HG03439 (cell line): Measurements from ENCODE around the gene P4HB.
A peak's percentile ranks its signal among the peaks of the same experiment; 100 is the strongest.

ENCODE experiments used
- ATAC-seq: cut with Tn5 transposase; IDR thresholded peaks from one replicate; pipeline ENCODE4 v1.9.1; 2021; ENCODE audit warnings: mild to moderate bottlenecking, moderate library complexity; ENCODE audit not compliant: unreplicated experiment

Gene P4HB

DNA sequence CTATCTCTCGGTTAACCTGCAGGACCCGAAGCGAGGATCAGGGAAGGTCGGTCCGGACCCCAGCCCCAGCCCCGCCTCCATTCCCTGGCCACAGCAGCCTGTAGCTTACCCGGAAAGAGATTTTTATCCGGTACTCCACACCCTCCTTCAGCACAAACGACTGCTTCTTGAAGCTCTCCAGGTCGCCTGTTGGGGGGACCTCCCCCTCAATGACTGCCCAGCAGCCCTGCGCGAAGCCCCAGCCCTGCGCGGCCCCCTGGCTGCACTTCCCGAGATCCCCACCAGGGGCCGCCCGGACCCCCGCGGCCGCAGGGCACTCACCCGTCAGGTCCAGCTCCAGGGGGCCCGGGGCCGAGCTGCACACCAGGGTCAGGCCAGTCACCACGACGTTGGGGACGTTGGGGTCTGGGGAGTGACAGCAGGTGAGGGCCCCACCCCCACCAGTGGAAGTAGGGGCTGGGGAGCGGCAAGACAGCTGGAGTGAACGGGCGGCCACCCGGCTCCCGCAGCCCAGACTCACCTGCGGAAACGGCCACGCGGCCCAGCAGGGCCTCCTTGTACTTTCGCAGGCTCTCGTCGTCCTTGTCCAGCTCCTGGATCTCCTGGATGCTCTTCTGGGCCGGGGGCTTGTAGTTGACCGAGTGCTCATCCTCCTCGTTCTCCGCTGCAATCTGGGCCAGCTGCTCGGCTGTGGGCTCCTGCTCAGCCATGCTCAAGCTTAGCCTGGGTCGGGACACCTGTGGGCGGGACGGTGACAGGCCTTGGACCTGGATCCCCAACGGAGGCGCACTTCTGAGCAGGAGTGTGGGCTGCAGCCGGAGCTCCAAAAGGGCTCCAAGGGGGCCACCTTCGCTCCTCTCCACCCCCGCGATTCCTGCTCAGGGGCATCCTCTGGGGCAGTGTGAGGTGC is 9.1 kb upstream of the P4HB start:
- ATAC-seq, result no peak

DNA sequence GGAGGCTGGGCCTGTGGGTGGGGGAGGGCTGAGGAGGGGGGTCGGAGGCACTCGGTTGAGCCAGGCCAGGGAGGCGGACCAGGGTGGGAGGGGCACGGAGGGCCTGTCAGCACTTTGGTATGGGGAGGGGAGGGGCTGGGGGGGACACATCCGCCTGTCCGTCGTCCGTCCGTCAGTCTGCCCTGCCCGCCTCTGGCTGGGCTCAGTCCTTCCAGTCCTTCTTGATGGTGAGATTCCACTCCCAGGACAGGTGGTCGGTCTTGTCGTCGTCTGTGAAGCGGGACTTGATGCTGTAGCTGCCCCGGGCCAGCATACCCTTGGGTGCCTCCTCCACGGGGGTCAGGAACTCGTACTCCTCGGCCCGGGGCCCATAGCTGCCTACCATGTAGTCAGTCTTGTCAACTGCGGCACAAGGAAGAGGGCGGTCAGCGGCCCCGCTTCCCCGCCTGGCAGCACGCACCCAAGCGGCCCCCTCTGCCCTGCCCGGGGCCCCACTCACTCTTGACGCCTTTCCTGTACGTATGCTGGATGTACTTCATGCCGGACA is 8.4 kb upstream of the P4HB start:
- ATAC-seq, result no peak

DNA sequence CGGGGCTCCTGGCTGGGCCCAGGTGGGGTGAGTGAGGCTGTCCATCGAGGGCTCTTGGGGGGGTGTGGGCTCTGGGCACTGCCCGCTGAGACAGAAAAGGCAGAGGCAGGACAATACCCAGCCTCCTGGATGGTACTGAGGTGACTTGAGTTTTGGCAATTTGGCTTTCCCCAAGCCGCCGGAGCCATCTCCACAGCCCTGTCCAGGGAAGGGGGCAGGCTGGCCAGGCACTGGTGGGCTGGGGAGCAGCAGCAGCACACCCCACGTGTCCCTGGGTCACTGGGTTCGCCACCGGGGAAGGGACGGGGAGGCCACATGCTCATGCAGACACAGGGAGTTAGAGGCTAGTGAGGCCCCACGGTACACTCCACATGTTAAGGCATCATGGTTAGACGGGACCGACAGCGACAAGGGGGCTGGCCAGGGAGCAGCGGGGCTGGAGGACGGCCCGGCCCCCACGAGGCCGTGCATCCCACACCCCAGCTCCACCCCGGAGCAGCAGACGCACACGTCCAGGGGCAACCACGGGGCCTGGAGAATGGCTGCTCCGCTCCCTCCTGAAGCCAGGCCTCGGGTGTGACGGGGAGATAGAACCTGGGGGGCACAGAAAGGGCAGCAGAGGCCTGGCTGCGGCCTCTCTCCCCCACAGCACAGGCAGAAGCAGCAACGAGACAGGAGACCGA is 7.8 kb upstream of the P4HB start:
- no peak for ATAC-seq

DNA sequence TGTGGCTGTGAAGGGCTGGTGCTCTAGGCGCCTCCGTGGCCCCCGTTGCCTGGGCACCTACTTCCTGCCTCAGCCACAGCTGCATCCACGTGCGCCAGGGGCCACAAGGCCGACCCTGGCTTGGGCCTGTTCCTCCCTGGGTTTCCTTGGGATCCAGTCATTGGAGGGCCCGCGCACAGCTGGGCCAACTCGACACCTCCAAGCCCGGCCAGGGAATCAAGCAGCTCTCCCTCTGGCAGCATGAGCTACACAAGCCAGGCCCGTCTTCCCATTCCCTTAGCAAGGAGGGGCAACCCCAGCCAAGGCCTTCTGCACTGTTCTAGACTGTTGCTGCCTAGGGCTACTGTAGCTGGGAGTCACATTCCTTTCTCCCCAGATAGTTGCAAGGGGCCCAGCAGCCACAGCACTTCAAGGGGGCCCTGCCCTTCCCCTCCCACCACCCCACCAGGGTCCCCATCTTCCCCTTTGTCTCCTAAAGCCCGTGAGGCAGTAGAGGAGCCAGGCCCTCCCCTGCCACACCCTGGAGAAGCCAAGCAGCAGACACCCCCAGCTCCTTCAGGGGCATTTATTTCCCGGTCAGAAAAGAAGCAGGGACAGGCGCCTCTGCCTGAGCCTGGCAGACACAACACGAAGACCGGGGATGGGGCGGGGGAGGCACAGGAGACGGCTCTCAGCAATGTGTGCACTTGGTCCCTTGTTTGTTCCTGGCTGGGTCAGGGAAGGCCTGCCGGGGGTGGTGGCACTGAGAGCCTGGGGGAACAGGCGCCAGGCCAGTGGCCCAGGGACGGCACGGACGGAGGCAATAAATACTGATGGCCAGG is 7.0 kb upstream of the P4HB start:
- ATAC-seq, result no peak

DNA sequence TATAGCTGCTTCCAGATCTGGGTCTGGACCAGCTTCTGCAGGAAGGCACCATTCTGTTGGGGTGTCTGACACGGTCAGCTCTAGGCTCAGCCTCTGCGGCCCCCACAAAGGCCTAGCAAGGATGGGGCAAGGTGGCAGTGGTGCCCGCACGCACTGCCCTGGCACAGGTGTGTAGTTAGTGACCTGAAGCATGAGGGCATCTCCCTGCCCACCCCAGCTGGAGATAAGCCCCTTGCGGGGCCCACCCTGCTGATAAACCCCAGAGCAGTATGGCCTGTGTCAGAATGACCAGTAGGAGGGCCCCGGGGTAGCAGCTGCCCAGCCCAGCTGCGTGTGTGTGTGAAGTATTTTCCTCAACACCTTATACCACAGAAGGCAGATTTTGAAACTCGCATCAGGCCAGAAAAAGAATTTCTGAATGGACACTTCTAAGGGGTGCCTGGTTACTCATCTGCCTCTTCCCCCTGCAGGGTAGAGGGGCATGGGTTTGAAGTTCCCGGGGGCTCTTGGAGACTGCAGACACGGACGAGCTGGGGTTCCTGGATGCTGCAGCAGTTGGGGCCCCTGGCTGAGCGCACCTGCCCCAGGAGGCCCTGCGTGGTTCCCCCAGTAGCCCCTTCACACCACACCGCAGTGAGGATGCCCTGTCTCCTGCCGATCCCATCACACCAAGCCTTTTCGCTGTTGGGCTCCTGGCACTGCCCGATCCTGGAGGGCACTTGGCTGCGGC is 6.3 kb upstream of the P4HB start:
- no peak for ATAC-seq

DNA sequence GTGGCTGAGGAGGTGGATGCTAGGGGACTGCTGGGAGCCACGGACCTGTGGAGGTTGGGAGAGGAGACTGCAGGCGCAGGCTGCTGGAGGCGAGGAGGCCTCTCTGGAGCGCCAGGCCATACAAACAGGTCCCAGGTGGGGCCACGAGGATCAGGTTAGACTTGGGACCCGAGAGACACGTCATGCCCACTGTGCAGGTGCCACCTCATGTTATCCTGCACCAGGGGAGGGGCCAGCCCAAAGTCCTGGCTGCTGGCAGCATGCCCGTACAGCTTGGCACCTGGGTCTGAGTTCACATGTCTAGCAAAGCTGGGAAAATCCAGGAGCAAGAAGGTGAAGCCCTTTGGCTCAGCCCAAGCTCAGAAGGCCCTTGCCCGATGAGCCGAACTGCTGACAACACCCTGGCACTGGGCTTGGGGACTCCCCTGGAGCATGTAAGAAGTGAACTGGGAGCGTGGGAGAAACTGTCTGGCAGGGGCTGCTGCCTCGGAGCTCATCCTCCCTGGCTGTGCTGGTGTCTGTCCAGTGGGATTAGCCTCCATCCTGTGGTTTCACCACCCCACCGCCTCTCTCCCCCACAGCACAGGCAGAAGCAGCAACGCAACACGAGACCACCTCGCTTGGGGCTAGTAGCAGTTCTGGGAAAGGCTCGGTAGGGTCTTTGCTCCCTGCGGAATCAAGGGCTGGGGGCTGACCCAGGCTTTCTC is 5.6 kb upstream of the P4HB start:
- no peak for ATAC-seq

DNA sequence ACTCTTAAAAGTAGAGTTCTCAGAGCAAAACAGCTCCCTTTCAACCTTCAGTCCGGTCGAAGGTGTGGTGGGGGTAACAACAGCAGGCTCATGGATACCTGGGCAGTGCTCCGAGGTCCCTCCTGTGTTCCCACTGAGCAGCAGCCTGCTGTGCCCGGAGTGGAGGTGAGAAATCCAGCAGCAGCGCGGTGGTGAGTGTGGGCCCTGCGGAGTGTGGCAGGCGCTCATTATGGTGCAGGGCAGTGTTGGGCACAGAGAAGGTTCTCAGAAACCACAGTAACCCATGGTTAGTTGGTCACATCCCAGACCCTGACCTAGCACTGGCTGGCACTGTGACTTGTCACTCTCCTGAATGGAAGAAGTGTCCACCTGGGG is 5.0 kb upstream of the P4HB start:
- no peak for ATAC-seq

DNA sequence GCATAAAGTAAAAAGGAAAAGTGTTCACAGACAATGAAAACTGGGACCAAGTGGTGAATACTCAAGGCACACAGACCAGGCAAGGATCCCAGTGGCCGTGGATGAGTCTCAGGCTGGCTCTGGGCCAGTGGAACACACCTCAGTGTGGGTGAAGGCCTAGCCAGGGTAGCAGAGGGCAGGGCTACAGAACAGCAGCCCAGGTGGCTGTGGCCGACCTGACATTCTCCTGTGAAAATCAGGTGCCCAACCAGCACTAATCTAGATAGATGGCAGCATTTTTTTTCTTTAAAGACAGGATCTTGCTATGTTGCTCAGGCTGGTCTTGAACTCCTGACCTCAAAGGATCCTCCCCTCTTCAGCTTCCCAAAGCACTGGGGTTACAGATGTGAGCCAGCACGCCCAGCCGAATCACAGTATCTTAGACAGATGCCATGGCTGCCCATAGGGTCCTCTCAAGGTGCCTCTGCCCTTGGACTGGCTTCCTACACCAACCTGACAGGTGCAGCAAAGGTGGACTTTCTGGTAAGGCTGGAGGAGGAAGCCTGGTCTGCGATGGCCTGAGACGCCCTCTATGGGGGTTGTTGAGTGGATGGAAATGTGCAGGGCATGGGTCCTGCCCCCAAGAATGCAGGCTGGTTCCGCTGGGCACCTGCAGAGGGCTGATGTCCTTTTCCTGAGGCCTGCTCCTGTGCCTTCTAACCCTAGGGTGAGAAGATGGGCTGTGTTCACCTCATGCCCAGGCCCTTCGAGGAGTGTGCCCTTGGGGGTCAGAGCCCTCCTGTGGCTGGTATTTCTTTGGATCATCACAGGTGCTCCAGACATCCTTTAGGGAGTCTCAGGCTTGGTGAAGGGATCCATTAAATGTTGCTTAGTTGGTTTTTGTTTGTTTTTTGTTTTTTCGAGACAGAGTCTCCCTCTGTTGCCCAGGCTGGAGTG is 3.8 kb upstream of the P4HB start:
- ATAC-seq, result no peak

DNA sequence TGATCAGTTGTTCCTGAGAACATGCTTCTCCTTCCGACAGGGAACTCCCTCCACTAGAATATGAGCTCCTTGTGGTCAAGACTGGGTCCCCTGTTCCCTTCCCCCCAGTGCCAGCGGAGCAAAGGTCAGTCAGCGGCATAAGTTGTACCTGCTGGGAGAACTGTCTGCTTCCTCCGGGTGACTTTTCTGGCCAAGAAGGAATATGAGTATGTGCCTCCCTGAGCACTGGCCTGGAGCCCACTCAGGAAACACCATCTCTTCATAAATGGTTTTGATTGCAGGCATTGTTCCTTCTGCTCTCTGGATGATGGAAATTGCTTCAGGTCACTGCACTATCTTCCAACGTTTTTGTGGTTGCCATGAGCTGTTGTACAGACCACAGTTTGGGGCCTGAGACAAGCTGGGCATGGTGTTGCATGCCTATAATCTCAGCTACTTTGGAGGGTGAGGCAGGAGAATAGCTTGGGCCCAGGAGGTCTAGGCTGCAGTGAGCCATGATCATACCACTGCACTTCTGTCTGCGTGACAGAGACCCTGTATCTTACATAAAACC is 2.9 kb upstream of the P4HB start:
- ATAC-seq, result no peak

DNA sequence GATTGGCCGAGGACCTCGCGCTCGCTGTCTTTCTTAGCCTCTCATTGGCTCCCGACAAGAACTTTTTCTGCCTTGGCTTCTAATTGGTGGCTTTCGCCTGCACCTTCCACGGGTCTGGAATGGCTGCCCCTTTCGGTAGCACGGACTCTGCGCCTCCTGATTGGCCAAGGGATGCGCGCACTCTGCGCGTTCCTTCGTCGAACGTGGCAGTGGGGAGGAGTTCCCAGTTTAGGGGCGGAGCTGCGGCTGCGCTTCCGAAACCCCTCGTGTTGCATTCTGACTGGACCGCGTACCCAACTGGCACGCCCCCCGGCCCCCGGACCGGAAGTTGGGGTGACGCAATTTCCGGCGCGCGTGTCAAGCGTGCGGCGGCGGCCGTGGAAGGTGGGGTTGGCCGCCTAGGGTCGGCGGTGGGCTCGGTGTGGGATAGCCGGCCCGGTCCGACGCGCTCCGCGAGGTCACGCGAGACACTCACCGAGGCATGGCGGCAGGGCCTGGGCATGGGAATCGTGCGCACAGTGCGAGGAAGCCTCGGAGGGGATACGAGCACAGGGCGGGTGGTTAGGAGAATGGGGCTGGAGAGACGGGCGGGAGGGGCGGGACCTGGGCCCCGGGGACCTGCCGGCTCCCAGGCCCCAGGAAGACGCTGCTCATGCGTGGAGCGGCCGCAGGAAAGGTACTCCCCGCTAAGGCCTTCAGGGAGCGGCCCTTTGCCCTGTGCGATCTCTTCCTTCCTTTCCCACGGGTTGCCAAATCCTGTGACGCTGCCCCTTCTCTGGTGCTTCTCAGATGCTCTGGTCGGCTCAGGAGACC is 627 bp upstream of the P4HB start:
- peak; percentile 78 for ATAC-seq

DNA sequence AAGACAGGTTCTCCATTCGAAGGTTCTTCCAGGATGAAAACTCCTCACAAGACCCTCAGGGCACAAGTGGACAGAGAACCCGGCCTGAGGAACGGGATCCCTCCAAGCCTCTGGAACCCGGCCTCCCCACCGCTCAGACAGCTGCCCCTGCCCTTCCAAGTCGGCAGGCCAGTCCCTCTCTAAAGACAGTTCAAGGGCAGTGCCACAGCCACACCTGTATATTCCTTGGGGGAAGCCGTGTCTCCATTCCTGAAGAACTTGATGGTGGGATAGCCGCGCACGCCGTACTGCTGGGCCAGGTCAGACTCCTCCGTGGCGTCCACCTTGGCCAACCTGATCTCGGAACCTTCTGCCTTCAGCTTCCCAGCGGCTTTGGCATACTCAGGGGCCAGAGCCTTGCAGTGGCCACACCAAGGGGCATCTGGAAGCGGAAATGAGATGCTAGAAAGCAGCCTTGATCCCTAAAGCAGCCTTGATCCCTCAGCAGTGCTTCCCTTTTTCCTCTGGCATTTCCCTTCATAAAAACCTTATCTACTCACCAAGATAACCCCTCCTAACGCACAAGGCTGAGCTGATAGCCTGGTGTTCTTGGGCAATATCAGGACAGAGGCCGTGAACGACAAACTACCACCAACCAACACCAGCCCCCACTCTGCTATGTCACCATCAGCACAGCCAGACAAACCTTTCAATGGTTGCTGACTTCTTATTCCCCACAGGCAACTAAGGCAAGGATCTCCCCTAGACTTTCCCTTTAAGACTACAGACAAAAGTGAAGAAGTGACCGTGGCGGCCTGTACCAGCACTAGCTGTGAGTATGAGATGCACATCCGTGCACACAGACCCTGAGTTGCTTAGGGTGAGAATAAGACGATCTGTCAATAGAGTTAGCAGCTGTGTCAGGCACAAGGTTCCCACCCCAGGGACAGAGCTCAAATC is 1.1 kb downstream of the P4HB start:
- no peak for ATAC-seq

DNA sequence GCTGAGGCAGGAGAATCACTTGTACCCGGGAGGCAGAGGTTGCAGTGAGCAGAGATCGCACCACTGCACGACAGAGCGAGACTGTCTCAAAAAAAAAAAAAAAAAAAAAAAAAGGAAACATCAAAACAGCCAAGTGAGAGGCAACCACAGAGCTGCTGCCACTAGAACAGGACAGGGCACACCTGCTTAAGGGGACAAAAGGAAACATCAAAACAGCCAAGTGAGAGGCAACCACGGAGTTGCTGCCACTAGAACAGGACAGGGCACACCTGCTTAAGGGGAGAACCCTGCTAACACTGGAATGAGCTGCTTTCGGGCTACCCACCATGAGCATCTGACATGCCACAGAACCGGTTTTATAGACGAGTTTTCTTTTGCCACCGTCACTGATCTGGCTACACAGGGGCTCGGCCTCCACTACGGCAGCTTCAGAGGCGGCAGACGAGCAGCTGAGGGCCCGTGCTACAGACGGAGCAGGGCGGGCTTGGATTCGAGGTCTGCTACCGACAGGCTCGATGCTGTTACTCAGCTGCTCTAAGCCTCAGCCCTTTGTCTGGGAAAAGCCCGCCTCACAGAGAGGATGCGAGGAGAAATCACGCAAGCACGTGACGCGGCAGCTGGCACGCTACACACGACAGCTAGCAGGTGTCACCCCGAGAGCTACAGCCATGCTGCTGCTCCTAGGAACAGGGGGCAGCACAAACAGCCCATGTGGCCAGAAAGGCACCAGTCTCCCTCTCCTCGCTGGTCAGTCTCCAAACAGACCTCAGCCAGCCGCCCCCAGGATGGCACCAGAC is 2.0 kb downstream of the P4HB start:
- ATAC-seq, result no peak

DNA sequence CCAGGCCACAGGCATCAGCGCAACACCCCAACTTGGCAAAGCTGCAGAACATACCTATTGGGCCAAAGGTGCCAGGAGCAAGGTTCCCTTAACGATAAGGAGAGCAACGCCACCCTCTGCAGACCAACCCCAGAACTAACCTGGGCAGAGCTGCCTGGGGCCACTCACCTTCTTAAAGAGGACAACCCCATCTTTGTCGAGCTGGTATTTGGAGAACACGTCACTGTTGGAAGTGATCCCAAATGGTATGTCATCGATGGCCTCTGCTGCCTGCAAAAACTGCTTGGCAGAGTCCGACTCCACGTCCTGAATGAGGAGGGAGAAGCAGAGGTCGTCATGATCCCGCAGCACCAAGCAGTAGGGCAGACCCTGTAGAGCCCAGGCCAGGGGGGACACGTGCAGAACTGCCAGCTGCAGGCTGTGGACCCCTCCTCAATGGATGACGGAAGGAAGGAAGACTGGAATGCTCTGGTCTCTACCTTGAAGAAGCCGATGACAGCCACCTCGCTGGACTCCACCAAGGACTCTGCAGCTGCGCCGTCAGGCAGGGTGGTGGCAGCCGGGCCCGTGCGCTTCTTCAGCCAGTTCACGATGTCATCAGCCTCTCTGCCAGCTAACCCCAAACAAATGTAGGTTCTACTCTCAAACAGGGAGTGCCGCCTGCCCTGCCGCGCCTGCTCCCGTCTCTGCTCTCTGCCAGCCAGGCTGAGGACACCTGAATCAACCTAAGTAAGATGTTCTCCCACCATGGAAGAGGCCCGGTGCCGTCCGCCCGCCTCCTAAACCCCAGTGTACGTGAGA is 5.2 kb downstream of the P4HB start:
- no peak for ATAC-seq

DNA sequence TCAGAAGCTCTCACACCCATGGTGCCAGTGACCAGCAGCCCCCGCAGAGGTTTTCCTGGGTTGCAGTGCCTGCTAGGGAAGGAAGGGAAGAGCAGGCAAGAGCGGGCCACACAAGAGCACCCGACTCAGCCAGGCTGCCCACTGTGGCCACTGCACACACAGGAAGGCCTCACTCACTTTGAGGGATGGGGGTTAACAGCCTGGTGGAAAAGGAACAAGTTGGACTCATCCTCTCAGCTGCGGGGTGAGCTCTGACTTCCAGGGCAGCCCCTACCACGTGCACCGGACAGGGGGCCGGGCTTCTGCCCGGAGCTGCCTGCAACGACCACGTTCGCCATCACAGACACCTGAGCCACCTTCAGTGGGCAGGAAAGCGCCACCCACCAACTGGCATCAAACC is 8.1 kb downstream of the P4HB start:
- ATAC-seq, result no peak

DNA sequence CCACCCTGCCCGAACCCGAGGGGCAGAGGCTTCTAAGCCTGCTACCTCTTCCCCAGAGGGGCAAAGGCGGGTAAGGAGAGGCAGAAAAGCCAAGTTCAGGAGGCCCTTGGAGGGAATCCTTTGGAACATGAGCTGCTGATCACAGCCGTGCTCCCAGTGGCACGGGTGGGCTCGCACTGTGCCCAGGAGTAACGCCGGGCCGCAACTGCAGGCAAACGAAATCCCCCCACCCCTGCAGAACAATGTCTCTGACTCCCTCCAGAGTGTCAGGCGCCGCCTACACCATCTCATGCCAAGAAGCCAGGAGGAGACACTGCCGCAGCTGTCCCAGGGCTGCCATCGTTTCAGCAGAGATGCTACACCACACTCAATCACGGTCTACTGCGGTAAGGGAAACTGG is 8.9 kb downstream of the P4HB start:
- ATAC-seq, result no peak
